ENCODE results near the gene HILPDA.

DNA sequence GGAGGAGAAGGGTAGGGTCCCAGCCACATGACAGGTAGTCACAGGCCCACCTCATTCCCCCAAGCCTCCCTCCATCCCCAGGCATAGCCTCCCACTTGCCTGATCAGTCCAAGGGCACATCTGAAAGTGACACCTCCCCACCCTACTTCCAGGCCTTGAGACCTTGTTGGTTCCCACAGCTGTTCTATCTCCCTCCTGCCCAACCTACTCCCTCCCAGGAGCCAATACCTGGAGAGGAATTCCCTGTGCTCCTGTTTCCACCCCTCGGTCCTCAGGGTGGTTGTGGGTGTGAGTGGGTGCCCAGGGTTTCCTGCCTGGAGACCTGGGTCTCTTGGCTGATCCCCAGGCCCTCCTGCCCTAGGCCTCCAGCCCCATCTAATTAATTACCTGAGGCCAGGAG lies 34.3 kb upstream of the HILPDA start:
- TF ChIP-seq, protein P1, sequence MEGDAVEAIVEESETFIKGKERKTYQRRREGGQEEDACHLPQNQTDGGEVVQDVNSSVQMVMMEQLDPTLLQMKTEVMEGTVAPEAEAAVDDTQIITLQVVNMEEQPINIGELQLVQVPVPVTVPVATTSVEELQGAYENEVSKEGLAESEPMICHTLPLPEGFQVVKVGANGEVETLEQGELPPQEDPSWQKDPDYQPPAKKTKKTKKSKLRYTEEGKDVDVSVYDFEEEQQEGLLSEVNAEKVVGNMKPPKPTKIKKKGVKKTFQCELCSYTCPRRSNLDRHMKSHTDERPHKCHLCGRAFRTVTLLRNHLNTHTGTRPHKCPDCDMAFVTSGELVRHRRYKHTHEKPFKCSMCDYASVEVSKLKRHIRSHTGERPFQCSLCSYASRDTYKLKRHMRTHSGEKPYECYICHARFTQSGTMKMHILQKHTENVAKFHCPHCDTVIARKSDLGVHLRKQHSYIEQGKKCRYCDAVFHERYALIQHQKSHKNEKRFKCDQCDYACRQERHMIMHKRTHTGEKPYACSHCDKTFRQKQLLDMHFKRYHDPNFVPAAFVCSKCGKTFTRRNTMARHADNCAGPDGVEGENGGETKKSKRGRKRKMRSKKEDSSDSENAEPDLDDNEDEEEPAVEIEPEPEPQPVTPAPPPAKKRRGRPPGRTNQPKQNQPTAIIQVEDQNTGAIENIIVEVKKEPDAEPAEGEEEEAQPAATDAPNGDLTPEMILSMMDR (IDR thresholded peaks at IDR 0.05), result no peak
- TF ChIP-seq POLR2A (IDR thresholded peaks at IDR 0.05), result no peak
